HG03097 (cell line): ENCODE measurements around the gene MKNK2.

ENCODE experiments used
- ATAC-seq: cut with Tn5 transposase; IDR thresholded peaks from one replicate; pipeline ENCODE4 v1.9.1; 2021; ENCODE audit not compliant: unreplicated experiment, low FRiP score

The MKNK2 gene

DNA sequence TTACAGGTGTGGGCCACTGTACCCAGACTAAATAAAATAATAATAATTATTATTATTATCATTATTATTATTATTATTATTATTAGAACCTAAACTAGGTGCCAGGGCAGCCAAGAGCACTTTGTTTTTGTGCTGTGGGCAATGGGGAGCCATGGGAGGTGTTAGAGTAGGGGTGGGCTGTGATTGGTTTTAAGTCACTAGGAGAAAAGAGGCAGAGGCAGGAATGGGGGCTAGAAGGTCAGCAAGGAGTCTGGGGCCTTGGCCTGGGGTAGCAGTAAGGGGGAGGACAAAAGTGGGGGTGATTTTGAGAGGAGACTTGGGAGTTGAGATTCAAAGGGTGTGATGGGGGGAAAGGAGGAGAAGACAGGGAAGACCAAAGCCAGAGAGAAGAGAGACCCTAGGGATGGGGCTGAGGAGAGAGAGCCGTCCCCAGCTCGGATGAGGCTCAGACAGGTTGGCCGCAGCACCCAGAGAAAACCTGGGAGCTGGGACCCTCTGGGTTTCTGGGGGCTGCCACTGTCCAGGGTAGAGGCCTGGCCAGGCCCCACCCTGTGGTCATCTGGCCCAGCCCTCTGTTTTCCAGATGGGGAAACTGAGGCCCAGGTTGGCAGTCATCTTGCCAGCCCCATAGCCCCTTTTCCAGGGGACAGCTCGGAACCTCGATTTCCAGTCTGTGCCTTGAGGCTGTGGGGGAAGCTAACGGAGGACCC, 17.8 kb downstream of the MKNK2 start:
- ATAC-seq = no peak

GRCh38 chr19:2032296-2032941, 18.6 kb downstream of the MKNK2 start:
- ATAC-seq = no peak

DNA sequence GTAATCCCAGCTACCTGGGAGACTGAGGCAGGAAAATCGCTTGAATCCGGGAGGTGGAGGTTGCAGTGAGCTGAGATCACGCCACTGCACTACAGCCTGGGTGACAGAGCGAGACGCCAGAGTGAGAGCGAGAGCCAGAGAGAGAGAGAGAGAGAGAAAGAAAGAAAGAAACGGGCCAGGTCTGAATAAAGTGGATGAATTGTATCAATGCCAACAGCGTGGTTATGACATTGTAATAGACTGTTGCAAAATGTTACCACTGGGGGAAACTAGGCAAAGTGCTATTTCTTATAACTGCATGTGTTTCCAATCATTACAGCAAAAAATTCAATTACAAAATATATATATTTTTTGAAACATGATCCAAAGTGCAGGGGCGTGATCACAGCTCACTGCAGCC, 23.7 kb downstream of the MKNK2 start:
- ATAC-seq = no peak

DNA sequence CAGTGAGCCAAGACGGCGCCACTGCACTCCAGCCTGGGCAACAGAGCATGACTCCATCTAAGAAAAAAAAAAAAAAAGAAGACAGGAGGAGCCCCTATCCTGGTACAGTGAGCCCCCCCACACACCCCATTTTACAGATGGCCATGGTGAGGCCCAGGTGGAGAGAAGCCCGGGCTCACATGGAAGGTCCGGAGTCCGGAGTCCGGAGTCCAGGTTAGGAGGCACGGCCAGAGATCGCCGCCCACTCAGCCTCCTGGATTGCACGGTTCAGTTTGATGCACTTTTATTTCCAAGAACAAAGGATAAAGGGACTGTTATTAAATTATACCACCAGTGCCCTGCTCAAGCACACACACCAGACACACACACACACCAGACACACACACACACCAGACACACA, 24.3 kb downstream of the MKNK2 start:
- no peak for ATAC-seq

GRCh38 chr19:2022289-2022688, 28.8 kb downstream of the MKNK2 start:
- ATAC-seq = no peak

- no peak for ATAC-seq
These were observed 29.4 kb downstream of the MKNK2 start for GRCh38 chr19:2021453-2022140.

DNA sequence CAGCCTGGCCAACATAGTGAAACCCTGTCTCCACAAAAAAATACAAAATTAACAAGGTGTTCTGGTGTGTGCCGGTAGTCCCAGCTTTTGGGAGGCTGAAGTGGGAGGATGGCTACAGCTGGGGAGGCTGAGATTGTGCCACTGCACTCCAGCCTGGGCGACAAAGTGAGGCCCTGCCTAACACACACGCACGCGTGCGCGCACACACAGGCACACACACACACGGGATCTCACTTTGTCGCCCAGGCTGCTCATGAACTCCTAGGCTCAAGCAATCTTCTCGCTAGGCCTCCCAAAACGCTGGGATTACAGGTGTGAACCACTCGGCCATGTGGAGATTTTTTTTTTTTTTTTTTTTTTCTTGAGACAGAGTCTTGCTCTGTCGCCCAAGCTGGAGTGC, 32.3 kb downstream of the MKNK2 start:
- ATAC-seq = no peak

GRCh38 chr19:2016041-2016807, 34.8 kb downstream of the MKNK2 start:
- ATAC-seq = no peak

DNA sequence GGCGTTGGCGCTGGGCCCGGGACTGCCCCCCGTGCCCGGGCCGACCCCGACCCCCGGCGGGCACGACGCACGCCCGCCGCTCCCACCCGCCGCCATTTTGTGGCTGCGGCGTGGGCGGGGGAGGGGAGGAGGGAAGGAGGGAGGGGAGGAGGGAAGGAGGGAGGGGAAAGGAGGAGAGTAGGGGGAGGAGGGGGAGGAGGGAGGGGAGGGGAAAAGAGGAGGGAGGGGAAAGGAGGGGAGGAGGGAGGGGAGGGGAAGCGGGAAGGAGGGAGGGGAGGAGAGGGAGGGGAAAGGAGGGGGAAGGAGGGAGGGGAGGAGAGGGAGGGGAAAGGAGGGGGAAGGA, 35.5 kb downstream of the MKNK2 start, which contains the start of gene BTBD2:
TSS of gene BTBD2 (minus strand) at position 107 of the 343 bp plus-strand sequence. CDS start at position 96, 11 bp downstream.
- ATAC-seq = no peak

GRCh38 chr19:2014731-2015607, 36.1 kb downstream of the MKNK2 start:
- no peak for ATAC-seq

DNA sequence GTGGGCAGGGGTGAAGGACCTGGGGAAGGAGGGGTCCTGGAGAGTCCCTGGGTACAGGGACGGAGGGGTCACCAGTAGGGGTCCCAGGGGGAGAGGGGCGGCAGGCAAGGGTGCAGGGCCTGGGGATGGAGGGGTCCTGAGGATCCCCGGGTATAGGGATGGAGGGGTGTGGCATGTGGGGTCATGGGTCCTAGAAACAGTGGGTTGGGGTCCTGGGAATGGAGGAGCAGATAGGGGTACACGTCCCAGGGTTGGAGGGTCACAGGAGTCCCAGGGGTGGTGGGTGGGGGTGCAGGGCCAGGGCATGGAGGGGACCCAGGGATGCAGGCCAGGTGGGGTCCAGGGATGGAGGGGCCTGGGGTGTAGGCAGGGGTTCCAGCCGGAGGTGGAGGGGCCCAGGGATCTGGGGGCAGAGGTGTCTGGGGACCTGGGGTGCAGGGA, 36.9 kb downstream of the MKNK2 start:
- no peak for ATAC-seq

GRCh38 chr19:2013683-2013961, 37.4 kb downstream of the MKNK2 start:
- ATAC-seq = no peak

DNA sequence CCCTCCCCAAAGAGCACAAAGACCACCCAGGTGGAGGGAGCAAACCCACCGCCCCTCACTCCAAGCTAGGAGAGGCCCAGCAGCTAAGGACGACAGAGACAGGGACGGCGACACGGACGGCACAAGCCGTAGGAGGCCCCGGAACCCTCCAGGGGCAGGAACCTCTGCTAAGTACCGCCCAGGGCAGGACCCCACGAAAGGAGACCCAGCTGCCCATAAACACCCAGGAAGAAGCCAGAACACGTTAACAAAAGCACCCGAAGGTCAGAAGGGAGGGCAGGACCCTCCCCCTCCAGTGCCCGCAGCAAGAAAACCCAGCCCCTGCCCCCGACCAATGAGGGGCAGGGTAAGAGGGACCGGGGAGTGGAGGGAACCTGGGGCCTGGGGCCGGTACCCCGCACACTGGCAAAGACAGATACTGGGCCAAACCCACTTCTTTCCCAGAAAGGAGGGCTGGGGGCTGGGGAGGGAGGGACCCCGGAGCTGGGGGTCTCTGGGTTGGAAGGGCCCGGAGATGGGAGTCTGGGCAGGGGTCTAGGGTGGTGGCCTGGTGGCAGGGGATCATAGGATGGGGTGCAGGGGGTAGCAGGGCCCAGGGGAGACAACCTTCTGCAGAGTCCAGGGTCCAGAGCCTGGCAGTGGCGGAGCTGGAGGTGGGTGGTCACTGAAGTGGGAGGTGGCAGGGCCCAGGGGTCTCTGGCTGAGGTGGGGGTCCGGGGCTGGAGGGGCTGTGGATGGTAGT, 37.9 kb downstream of the MKNK2 start:
- ATAC-seq = no peak

DNA sequence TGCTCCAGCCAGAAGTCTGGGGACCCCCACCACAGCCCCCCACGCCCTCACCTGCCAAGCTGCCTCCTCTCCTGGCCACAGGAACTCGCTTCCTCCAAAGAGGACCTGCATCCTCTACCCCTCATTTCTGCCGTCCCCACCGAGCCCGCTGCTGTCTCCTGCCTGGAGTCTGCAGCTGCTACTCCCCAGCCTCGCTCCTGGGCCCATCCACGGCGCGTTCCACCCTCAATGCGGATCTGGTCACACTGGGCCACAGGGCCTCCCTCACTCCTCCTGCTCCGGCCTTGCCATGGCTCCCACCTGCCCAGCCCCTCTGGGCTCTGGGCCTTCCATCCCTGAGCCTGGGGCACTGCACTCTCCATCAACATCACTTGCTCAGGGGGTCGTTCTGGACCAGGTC, 39.9 kb downstream of the MKNK2 start:
- no peak for ATAC-seq

DNA sequence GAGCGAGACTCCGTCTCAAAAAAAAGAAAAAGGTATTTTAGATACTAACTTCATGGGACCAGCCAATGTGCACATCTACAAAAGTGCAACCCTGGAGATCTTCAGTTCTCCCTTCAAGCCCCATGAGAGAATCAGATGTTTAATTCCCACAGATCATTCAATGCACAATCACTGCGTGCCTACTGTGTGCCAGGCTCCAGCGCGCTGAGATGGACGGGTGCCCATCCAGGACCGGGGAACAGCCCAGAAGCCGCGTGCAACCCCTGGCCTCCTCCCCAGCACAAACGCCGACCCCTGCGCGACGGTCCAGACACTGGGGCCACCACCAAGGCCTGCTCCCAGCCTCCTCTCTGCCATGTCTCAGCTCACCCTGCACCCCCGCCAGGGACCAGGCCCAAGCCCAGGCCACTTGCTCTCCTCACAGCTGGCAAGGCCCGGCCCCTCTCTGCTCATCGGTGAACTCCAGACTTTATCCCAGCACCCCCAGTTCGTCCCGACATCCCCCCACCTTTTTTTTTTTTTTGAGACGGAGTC, 40.8 kb downstream of the MKNK2 start:
- ATAC-seq = no peak

GRCh38 chr19:2003874-2004273, 47.2 kb downstream of the MKNK2 start:
- ATAC-seq = no peak

GRCh38 chr19:1999856-2000515, 51.1 kb downstream of the MKNK2 start:
- no peak for ATAC-seq

- no peak for ATAC-seq
These were observed 52.0 kb downstream of the MKNK2 start for GRCh38 chr19:1998712-1999708.
